GM12872 (cell line): ENCODE measurements around the gene TRAF3IP3.

ENCODE experiments used
- TF ChIP-seq, protein P1 (sequence below): IDR thresholded peaks from 3 replicates; pipeline ENCODE4 v1.5.1; 2011; ENCODE audit warnings: low read depth, mild to moderate bottlenecking, low read length, moderate library complexity; ENCODE audit not compliant: insufficient read depth

Gene TRAF3IP3

DNA sequence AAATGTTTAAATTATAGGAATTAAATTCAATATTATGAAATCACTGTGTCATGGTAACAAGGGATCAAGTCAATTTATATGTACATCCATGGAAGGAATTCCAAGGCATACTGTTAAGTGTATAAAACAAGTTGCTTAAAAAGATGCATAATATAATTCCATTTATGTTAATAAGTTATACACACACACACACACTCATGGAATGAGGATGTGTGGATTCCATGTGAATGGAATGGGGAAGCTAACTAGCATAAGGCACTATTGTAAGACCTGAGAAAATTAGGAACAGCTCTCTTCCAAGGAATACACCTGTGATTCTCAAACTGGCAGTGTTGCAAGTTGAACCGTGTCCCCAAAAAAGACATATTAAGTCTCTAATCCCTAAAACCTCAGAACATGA is 17.6 kb upstream of the TRAF3IP3 start:
- TF ChIP-seq, protein P1, sequence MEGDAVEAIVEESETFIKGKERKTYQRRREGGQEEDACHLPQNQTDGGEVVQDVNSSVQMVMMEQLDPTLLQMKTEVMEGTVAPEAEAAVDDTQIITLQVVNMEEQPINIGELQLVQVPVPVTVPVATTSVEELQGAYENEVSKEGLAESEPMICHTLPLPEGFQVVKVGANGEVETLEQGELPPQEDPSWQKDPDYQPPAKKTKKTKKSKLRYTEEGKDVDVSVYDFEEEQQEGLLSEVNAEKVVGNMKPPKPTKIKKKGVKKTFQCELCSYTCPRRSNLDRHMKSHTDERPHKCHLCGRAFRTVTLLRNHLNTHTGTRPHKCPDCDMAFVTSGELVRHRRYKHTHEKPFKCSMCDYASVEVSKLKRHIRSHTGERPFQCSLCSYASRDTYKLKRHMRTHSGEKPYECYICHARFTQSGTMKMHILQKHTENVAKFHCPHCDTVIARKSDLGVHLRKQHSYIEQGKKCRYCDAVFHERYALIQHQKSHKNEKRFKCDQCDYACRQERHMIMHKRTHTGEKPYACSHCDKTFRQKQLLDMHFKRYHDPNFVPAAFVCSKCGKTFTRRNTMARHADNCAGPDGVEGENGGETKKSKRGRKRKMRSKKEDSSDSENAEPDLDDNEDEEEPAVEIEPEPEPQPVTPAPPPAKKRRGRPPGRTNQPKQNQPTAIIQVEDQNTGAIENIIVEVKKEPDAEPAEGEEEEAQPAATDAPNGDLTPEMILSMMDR = no peak

DNA sequence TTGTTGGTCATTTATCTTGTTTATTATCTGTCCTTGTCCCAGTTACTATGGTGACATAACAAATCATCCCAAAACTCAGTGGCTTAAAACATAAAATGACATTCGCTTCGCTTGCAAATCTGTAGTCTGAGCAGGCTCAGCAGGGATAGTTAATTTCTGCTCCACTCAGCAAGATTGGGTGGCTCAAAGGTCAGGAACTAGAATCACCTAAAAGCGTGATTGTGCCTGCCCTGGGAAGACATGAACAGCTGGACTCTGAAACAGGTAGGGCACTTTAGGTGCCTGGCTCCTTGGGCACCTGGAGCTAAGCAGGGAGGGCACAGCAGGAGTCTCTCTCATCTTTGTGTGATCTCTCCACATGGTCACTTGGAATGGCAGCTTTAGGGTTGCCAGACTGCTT is 14.7 kb upstream of the TRAF3IP3 start:
- TF ChIP-seq, protein P1 = no peak

DNA sequence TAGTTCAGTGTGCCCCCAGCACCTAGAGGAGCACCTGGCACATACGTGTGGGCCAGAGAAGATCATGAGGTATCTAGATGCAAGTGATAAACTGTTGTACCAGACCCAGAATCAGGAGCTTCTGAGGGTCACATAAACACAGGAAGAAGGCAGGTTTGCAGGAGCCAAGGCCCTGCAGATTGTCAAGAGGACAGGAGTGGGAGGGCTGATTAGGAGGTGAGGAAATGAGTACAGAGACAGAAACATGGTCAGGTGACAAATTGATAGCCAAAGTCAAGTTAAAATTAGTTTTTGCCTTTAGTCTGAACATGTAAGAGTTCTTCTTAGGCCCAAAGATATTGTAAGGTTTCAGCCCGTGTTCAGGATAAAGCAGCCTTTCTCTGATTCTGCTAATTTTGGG is 14.0 kb upstream of the TRAF3IP3 start:
- TF ChIP-seq, protein P1 = no peak

DNA sequence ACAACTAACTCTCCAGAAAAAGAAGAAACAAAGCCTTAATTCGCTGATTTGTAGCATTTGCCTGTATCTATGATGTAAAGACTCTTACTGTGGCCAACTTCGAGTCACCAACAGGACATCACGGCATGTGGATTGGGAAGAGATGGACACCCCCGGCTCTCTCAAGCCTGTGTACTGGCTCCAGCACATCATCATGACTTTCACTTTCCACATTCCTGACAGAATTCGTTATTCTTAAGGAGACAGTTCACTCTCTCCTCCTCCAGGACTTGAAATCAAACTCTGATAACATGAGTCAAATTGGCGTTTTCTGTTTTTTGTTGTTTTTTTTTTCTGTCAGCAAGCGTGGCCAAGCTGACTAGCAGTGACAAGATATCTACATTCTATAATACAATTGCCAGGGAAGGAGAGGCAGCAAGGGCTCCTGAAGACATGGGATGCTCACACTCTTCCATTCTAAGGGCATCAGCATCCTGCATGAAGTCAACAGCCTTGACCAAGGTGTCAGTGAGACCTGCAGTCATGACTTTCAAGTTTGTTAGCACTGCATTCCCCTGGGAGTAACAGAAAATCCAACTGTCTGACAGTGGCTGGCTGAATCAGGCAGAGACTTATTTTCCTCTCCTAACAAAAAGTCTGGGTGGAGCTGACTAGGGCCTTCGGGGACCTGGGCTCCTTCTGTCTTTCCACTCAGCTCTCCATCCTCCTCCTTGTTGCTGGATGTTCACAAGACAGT is 13.3 kb upstream of the TRAF3IP3 start:
- TF ChIP-seq, protein P1 = no peak

DNA sequence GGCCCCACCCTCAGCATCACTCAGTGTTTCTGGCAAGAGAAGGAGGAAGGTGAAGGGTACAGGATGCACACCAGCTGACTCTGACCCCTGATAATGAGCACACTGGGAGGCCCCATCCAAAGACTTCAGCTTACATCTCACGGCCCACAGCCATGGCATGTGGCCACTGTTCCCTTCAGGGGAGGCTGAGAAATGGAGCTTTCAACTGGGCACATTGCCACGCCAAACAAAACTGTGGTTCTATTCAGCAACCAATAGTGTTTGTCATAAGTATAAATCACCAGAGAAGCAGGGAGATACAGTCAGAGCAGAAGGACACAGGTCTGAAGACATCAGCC is 12.7 kb upstream of the TRAF3IP3 start:
- TF ChIP-seq, protein P1 = no peak

DNA sequence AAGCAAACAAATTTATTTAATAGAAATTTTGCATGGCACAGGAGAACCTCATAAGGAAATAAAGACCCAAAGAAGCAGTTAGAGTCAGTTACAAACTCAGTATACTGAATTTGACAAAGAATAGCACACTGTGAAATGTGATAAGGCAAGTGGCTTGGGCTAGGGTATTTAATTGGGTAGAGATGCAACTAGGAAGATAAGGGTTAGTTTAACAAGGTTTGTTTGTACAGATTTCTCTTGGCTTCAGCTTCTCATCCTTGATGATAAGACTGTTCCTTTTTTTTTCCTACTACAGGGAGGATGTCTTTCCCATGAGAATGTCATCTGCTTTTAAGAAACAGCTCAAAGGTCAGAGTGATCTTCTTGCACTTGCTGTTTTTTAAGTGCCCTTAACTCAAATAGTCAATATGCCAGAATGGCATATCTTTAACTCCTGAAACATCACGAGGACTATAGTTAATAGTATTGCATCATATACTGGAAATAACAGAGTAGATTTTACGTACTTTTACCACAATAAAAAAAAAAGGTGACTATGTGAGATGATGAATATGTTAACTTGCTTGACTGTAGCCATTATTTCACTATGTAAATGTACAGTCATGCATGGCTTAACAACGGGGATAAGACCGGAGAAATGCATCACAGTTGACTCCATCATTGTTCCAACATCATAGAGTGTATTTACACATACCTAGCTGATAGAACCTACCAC is 9.2 kb upstream of the TRAF3IP3 start:
- TF ChIP-seq, protein P1 = no peak

DNA sequence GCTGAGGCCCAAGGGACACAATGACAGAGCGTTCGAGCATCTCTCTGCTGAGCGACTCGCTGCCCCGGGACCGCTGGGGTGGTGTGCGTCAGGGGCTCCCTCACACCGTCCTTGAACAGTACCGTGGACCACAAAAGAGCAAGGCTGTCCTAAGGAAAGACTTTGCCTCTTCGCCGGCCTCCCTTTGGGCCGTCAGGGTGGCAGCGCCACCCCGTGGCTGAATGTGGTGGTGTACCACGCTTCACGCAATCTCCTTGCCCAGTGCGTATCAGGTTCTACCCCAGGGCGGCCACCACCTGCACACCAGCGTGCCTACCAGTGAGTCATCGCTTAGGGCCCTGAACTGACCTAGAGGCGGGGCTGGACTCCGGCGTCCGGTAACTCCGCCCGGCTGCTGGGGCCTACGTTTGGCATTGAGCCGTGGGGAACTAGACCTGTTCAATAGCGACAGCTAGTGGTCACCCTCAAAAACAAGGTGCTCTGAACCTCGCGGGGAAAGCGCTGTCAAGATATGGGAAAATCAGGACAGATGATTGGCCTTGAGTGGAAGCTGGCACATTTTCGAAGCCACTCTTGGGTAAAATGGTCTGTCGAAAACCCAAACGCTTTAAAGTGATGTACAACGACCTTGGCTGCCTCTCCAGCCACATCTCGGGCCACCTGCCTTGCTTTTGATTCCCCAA is 8.1 kb upstream of the TRAF3IP3 start:
- TF ChIP-seq, protein P1 = peak; percentile 91
